ENCODE measurements around the gene CMTM3. TPM values are rescaled to one million over a fixed set of nuclear protein-coding genes. Genes with fewer than 3 reads are reported as not detected.
A peak's percentile ranks its signal among the peaks of the same experiment; 100 is the strongest.

The CMTM3 gene
- 39.2 and 41.0 TPM in 2 replicates for total RNA-seq (2021)
- long read RNA-seq, transcript CMTM3-214 (5 exons, 1,934 nt) = major isoform, 7 of 17 reads
- long read RNA-seq, partial matches to known transcripts = 3 of 17 reads
- long read RNA-seq, other reads (novel, unspliced or antisense) = 5 of 17 reads

GRCh38 chr16:66604376-66605176 is at the start of gene CMTM3:
CMTM3 (plus strand) TSS chr16:66604704; CDS start chr16:66604806, 102 bp downstream.
- Histone ChIP-seq H3K56ac (ENCODE audit: insufficient read length, low read depth, low read length) (no peak within 1 kb of the TSS), H3K23ac (ENCODE audit: insufficient read length, low read depth, low read length) (no peak within 1 kb of the TSS), H3K4me2 (ENCODE audit: insufficient read depth, insufficient read length, low read length) (peak within 1 kb of the TSS; percentile 82), H2BK12ac (ENCODE audit: insufficient read length, low read depth, low read length) (no peak within 1 kb of the TSS), H4K8ac (replicated peaks; ENCODE audit: insufficient read length, low read depth, low read length) (no peak within 1 kb of the TSS), H3K4me1 (ENCODE audit: insufficient read depth, low read length) (no peaks in the 10 kb centered on the region), H3K79me2 (ENCODE audit: insufficient read depth, low read length) (no peaks in the 10 kb centered on the region), H4K91ac (ENCODE audit: insufficient read length, low read depth, low read length) (no peak within 1 kb of the TSS), H3T11ph (ENCODE audit: low read length) (no peak within 1 kb of the TSS), H3K27ac (ENCODE audit: insufficient read length, low read depth, low read length) (no peak within 1 kb of the TSS), H3K14ac (ENCODE audit: insufficient read depth, low read length) (peak within 1 kb of the TSS; percentile 86), H2AK5ac (ENCODE audit: insufficient read length, low read length) (no peak within 1 kb of the TSS), H3K9ac (ENCODE audit: extremely low read depth, insufficient read length, low read length) (peak within 1 kb of the TSS; percentile 55), H3K9me3 (ENCODE audit: control insufficient read depth, low read depth, low read length) (no peaks in the 10 kb centered on the region), H3K79me1 (ENCODE audit: insufficient read depth, low read depth, low read length, poor library complexity, severe bottlenecking) (no peaks in the 10 kb centered on the region), H4K20me1 (ENCODE audit: control insufficient read depth, insufficient read depth, insufficient read length) (no peaks in the 10 kb centered on the region), H4K5ac (ENCODE audit: insufficient read length, low read depth, low read length) (no peak within 1 kb of the TSS), H2BK5ac (ENCODE audit: insufficient read length, low read length) (no peak within 1 kb of the TSS), H3K23me2 (ENCODE audit: insufficient read length, low read depth, low read length, poor library complexity, severe bottlenecking) (peaks cover 11% of the 10 kb centered on the region), H2BK20ac (ENCODE audit: low read depth, low read length, poor library complexity, severe bottlenecking) (no peak within 1 kb of the TSS), H2BK120ac (ENCODE audit: low read depth, low read length, poor library complexity, severe bottlenecking) (no peak within 1 kb of the TSS), H3K18ac (ENCODE audit: insufficient read length, low read depth, low read length) (peak within 1 kb of the TSS; percentile 86), H3K27me3 (ENCODE audit: insufficient read depth, low read length) (no peaks in the 10 kb centered on the region), H2BK15ac (ENCODE audit: low read depth, low read length) (no peak within 1 kb of the TSS), H3K4ac (ENCODE audit: low read depth, low read length) (no peak within 1 kb of the TSS), H2AFZ (ENCODE audit: low read length) (no peak within 1 kb of the TSS)
- Mint-ChIP-seq H3K4me3 (peak within 1 kb of the TSS; percentile 79 to 91), H3K27ac (peak within 1 kb of the TSS; percentile 83 to 98 (median 97)), H3K4me1 (peaks cover 20 to 31% of the 10 kb centered on the region in 2 experiments), H3K9me3 (no peaks in the 10 kb centered on the region), H3K36me3 (ENCODE audit: insufficient read depth in 1 of 3, low read depth in 3 of 3) (peaks cover 0 to 9% (median 1%) of the 10 kb centered on the region in 3 experiments; a peak in 5 of 7 replicates), H3K27me3 (ENCODE audit: low read depth) (peaks cover 9% of the 10 kb centered on the region)
- DNase-seq = peak; percentile 86
- WGBS (ENCODE audit: extremely low coverage, insufficient read length, low lambda C conversion rate) = no CpG with 5 or more reads among the region's 96 CpGs
- TF ChIP-seq, protein P1, sequence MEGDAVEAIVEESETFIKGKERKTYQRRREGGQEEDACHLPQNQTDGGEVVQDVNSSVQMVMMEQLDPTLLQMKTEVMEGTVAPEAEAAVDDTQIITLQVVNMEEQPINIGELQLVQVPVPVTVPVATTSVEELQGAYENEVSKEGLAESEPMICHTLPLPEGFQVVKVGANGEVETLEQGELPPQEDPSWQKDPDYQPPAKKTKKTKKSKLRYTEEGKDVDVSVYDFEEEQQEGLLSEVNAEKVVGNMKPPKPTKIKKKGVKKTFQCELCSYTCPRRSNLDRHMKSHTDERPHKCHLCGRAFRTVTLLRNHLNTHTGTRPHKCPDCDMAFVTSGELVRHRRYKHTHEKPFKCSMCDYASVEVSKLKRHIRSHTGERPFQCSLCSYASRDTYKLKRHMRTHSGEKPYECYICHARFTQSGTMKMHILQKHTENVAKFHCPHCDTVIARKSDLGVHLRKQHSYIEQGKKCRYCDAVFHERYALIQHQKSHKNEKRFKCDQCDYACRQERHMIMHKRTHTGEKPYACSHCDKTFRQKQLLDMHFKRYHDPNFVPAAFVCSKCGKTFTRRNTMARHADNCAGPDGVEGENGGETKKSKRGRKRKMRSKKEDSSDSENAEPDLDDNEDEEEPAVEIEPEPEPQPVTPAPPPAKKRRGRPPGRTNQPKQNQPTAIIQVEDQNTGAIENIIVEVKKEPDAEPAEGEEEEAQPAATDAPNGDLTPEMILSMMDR (conservative IDR thresholded peaks at IDR 0.05) = peak; percentile 85
